GM20000 (cell line): ENCODE measurements around the gene IFITM10.

Source experiments
- DNase-seq: peaks from one replicate; pipeline ENCODE4 v3.0.0; 2012; ENCODE audit warnings: low spot score
- CTCF ChIP-seq: IDR thresholded peaks from 2 replicates; pipeline ENCODE4 v1.5.1; 2012; ENCODE audit warnings: mild to moderate bottlenecking, control low read depth; ENCODE audit errors: extremely low read depth, missing control alignments

IFITM10 gene

GRCh38 chr11:1750481-1750839, at the start of gene IFITM10:
Gene IFITM10, minus strand, starts transcription at chr11:1750595. Its CDS starts 153 bp downstream, at chr11:1750442.
- no peak for DNase-seq
- TF ChIP-seq CTCF: no peak

DNA sequence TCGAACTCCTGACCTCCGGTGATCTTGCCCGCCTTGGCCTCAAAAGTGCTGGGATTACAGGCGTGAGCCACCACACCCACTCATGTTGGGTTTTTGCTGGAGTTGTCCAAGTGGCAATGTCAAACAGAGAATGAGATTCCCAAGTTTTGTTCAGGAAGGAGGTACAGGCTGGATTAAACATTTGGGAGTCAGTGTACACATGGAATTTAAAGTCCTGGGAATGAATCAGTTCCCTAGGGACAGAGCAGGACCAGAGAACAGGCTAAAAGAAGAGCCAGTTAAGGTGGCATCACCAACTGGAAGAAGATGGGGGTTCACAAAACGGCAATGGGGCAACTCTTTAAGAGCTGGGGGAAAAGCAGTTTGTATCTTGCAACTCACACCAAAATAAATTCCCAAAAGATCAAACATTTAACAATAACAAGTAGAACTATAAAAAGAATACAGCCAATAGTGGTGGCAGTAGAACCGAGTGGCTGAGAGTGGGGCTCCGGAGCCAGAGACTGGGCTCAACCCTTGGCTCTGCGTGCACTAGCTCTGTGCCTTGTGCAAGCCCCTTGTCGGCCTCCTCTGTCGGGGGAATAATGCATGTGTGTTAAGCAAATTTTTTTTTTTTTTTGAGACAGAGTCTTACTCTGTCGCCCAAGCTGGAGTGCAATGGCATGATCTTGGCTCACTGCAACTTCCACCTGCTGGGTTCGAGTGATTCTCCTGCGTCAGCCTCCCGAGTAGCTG, 47.2 kb upstream of the IFITM10 start:
- DNase-seq: no peak
- no peak for TF ChIP-seq CTCF

GRCh38 chr11:1796413-1797011, 46.1 kb upstream of the IFITM10 start:
- no peak for TF ChIP-seq CTCF
- no peak for DNase-seq

DNA sequence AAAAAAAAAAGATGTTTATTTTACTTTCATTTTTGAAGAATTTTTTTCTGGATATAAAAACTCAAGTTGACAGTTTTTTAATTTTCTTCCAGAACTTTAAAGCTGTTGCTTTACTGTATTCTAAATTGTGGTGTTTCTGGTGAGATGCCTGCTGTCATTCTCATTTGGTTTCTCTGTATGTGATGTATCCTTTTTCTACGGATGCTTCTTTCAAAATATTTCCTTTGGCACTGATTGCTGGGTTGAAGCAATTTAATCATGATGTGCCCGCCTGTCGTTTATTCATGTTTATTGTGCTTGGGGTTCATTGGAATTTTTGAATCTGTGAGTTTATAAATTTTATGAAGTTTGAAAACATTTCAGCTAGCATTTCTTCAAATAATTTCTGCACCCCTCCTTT, 42.7 kb upstream of the IFITM10 start:
- DNase-seq: no peak
- no peak for TF ChIP-seq CTCF

- TF ChIP-seq CTCF: no peak
- no peak for DNase-seq
Measured at GRCh38 chr11:1792461-1792860, 42.1 kb upstream of the IFITM10 start.

DNA sequence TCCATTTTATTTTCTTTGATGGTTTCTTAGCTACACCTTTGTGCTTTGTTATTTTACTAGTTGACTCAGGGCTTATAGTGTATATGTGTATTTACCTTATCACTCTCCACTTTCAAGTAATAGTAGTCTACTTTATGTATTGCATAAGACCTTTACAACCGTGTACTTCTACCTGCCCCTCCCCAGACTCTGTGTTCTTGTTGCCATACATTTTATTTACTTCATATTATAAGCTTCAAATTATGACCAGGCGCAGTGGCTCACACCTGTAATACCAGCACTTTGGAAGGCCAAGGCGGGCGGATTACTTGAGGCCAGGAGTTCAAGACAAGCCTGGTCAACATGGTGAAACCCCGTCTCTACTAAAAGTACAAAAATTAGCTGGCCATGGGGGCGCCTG, 41.5 kb upstream of the IFITM10 start:
- no peak for DNase-seq
- TF ChIP-seq CTCF: no peak

DNA sequence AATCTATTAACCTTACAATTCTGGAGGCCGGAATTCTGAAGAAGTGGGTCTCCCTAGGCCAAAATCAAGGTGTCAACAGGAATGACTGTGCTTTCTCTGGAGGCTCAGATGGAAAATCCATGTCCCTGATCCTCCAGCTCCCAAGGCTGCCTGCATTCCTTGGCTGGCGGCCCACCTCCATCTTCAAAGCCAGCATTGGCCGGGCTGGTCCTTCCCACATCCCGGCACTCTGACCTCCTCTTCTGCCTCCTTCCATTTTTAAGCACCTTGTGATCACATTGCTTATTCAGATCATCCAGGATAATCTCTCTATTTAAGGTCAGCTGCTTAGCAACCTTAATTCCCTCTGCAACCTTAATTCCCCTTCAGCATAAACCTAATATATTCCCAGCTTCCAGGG, 36.1 kb upstream of the IFITM10 start:
- no peak for TF ChIP-seq CTCF

More for the DNA sequence above, 36.1 kb upstream of the IFITM10 start:
- no peak for DNase-seq
